ENCODE data around the gene ATP6V1C2.

- TF ChIP-seq EZH2phosphoT487 (IDR thresholded peaks at IDR 0.05; ENCODE audit: borderline replicate concordance) (no peak), CTCF (conservative IDR thresholded peaks at IDR 0.05; ENCODE audit: low read length) (no peak)
Measured at GRCh38 chr2:10753156-10753555, 31.7 kb downstream of the ATP6V1C2 start.
